Thymus (tissue), 11 donors: ENCODE measurements around the gene KRT83. TPM values are rescaled to one million over a fixed set of nuclear protein-coding genes. Genes with fewer than 3 reads are reported as not detected.
"Not testable (repeated sequence)": the region's sequence is repeated elsewhere in the genome, so short reads cannot be mapped to it uniquely, and the experiment has no call there.

Experiments used
- DNase-seq, 9 donors: peaks; one replicate each; pipeline ENCODE4 v3.0.0-alpha.2; 2013; ENCODE audit warnings: low spot score in 9 of 9, low read depth in 6 of 9, missing footprints in 1 of 9
- H3K27ac ChIP-seq, 2 donors: one replicate each; pipeline ENCODE4 v1.5.1; 2013; ENCODE audit warnings: control low read depth in 1 of 2, low read depth in 1 of 2, low read length in 1 of 2, mild to moderate bottlenecking in 1 of 2, moderate library complexity in 1 of 2
- H3K27me3 ChIP-seq, 2 donors: one replicate each; pipeline ENCODE4 v1.5.1; 2013; ENCODE audit warnings: low read length in 1 of 2; ENCODE audit not compliant: control insufficient read depth in 2 of 2, insufficient read depth in 1 of 2
- H3K36me3 ChIP-seq, 2 donors: one replicate each; pipeline ENCODE4 v1.5.1; 2013; ENCODE audit warnings: low read length in 1 of 2, mild to moderate bottlenecking in 1 of 2, moderate library complexity in 1 of 2; ENCODE audit not compliant: control insufficient read depth in 2 of 2, insufficient read depth in 2 of 2
- H3K4me1 ChIP-seq, 2 donors: one replicate each; pipeline ENCODE4 v1.5.1; 2013; ENCODE audit warnings: low read length in 2 of 2; ENCODE audit not compliant: control insufficient read depth in 2 of 2, insufficient read depth in 2 of 2
- H3K4me3 ChIP-seq, 2 donors: one replicate each; pipeline ENCODE4 v1.5.1; 2013; ENCODE audit warnings: low read length in 2 of 2, control low read depth in 1 of 2, mild to moderate bottlenecking in 1 of 2
- H3K9me3 ChIP-seq, 2 donors: one replicate each; pipeline ENCODE4 v1.5.1; 2013; ENCODE audit warnings: low read length in 1 of 2, mild to moderate bottlenecking in 1 of 2; ENCODE audit not compliant: control insufficient read depth in 2 of 2, insufficient read depth in 1 of 2
- WGBS: extraction: QIAGEN DNeasy Blood & Tissue Kit; methylation state at CpG from one replicate; pipeline ENCODE4 v1.1.7; 2013; 5-methylcytosine and 5-hydroxymethylcytosine counted together
- polyA plus RNA-seq: library from polyadenylated mRNA; stranded (reverse); fragments of 200-250 nt; gene quantifications from one replicate; pipeline ENCODE4 v1.2.3, GENCODE V29; 2013
- total RNA-seq: library from RNA; stranded (reverse); fragments of 120-200 nt; gene quantifications from one replicate; pipeline ENCODE4 v1.2.4, GENCODE V29; 2013
- donor health status: healthy.

KRT83 gene
- total and polyA plus RNA-seq, 2 donors = 0.33 to 1.0 TPM

GRCh38 chr12:52347551-52348510 lies 26.6 kb upstream of the KRT83 start:
- no peak overlapping the region for H3K4me3 ChIP-seq
- no peaks in the 10 kb centered on the region for H3K9me3 ChIP-seq
- DNase-seq = no peak
- H3K36me3 ChIP-seq = no peaks in the 10 kb centered on the region
- H3K4me1 ChIP-seq = peaks cover 0 to 6% of the 10 kb centered on the region in 2 donors
- H3K27ac ChIP-seq = no peak overlapping the region
- WGBS = 85% methylated on average over 16 of the region's 16 CpGs
- H3K27me3 ChIP-seq = peaks cover 0 to 16% of the 10 kb centered on the region in 2 donors

GRCh38 chr12:52347016-52347415 lies 25.8 kb upstream of the KRT83 start:
- H3K27ac ChIP-seq = no peak overlapping the region
- no peaks in the 10 kb centered on the region for H3K9me3 ChIP-seq
- WGBS = 89% methylated on average over 9 of the region's 9 CpGs
- peaks cover 0 to 4% of the 10 kb centered on the region in 2 donors for H3K4me1 ChIP-seq
- no peak overlapping the region for H3K4me3 ChIP-seq
- peaks cover 0 to 19% of the 10 kb centered on the region in 2 donors for H3K27me3 ChIP-seq
- no peak for DNase-seq
- no peaks in the 10 kb centered on the region for H3K36me3 ChIP-seq

GRCh38 chr12:52346593-52346992 lies 25.4 kb upstream of the KRT83 start:
- H3K36me3 ChIP-seq = no peaks in the 10 kb centered on the region
- peaks cover 0 to 2% of the 10 kb centered on the region in 2 donors for H3K4me1 ChIP-seq
- no peak for DNase-seq
- no peaks in the 10 kb centered on the region for H3K9me3 ChIP-seq
- H3K4me3 ChIP-seq = no peak overlapping the region
- H3K27ac ChIP-seq = no peak overlapping the region
- peaks cover 0 to 19% of the 10 kb centered on the region in 2 donors for H3K27me3 ChIP-seq
- WGBS = 69% methylated on average over 4 of the region's 4 CpGs

GRCh38 chr12:52345041-52345440 lies 23.8 kb upstream of the KRT83 start:
- H3K4me3 ChIP-seq, H3K27ac ChIP-seq, H3K9me3 ChIP-seq, DNase-seq, H3K36me3 ChIP-seq, H3K4me1 ChIP-seq: not testable (repeated sequence)
- H3K27me3 ChIP-seq = peaks cover 0 to 15% of the 10 kb centered on the region in 2 donors
- WGBS = 96% methylated on average over 8 of the region's 8 CpGs

- Histone ChIP-seq H3K4me1 (no peaks in the 10 kb centered on the region), H3K4me3 (no peak overlapping the region), H3K9me3 (no peaks in the 10 kb centered on the region), H3K36me3 (no peaks in the 10 kb centered on the region), H3K27ac (no peak overlapping the region), H3K27me3 (peaks cover 0 to 11% of the 10 kb centered on the region in 2 donors)
- WGBS = 98% methylated on average over 12 of the region's 12 CpGs
- DNase-seq = no peak
Measured at GRCh38 chr12:52344111-52344510, 22.9 kb upstream of the KRT83 start.

DNA sequence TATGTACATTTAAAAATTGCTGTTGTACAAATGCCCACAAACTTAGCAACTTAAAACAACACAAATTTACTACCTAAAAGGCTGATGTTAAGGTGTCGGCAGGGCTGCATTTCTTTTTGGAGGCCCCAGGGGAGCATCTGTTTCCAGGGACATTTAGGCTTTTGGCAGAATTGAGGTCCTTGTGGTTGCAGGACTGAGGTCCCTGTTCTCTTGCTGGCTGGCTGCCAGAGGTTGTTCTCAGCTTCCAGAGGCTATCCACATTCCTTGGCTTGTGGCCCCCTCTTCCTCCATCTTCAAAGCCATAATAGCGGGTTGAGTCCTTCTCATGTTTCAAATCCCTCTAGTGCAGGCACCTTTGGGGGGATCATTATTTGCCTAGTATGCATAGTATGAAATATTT lies 22.4 kb upstream of the KRT83 start:
- WGBS = 71% methylated on average over 2 of the region's 2 CpGs
- Histone ChIP-seq H3K4me3 (no peak overlapping the region), H3K27ac (no peak overlapping the region), H3K4me1 (no peaks in the 10 kb centered on the region), H3K36me3 (no peaks in the 10 kb centered on the region), H3K27me3 (peaks cover 0 to 11% of the 10 kb centered on the region in 2 donors), H3K9me3 (no peaks in the 10 kb centered on the region)
- no peak for DNase-seq

- Histone ChIP-seq H3K4me1 (no peaks in the 10 kb centered on the region), H3K27ac (no peak overlapping the region), H3K9me3 (no peaks in the 10 kb centered on the region), H3K4me3 (no peak overlapping the region), H3K27me3 (peaks cover 0 to 8% of the 10 kb centered on the region in 2 donors), H3K36me3 (no peaks in the 10 kb centered on the region)
- no peak for DNase-seq
- 92% methylated on average over 2 of the region's 2 CpGs for WGBS
Measured at GRCh38 chr12:52342781-52343490, 21.7 kb upstream of the KRT83 start.

- Histone ChIP-seq H3K9me3 (no peaks in the 10 kb centered on the region), H3K27me3 (peaks cover 0 to 5% of the 10 kb centered on the region in 2 donors), H3K4me1 (no peaks in the 10 kb centered on the region), H3K4me3 (no peak overlapping the region), H3K27ac (no peak overlapping the region), H3K36me3 (no peaks in the 10 kb centered on the region)
- DNase-seq = no peak
- WGBS = 95% methylated on average over 14 of the region's 14 CpGs
Measured at GRCh38 chr12:52341066-52341580, 19.9 kb upstream of the KRT83 start.
